K562 (cell line): Measurements from ENCODE around the gene ELF1. TPM values are rescaled to one million over a fixed set of nuclear protein-coding genes. Genes with fewer than 3 reads are reported as not detected.
A peak's percentile ranks its signal among the peaks of the same experiment; 100 is the strongest.

ENCODE experiments used
- CHD2 ChIP-seq: IDR thresholded peaks from 2 replicates; pipeline ENCODE4 v1.6.1; 2011; ENCODE audit warnings: low read depth, low read length
- E2F3 ChIP-seq: fragments of 250-450 bp; sonication (Bioruptor Pico); IDR thresholded peaks from 2 replicates; pipeline ENCODE4 v1.4.0; 2020; ENCODE audit warnings: mild to moderate bottlenecking
- EGR1 ChIP-seq: fragments of 450-650 bp; conservative IDR thresholded peaks from 2 replicates; pipeline ENCODE4 v1.6.1; 2017; ENCODE audit warnings: mild to moderate bottlenecking
- EP300 ChIP-seq: IDR thresholded peaks from 2 replicates; pipeline ENCODE4 v1.6.1; 2012; ENCODE audit warnings: low read length, improper control_type of control experiment
- FOSL1 ChIP-seq: fragments of 200-800 bp; sonication (Bioruptor generic); conservative IDR thresholded peaks from 2 replicates; pipeline ENCODE4 v1.6.1; 2016; ENCODE audit warnings: missing genetic modification characterization, missing compliant biosample characterization
- GTF3C2 ChIP-seq: IDR thresholded peaks from 3 replicates; pipeline ENCODE4 v1.6.1; 2011; ENCODE audit warnings: borderline replicate concordance, mild to moderate bottlenecking, moderate library complexity; ENCODE audit not compliant: insufficient read length; ENCODE audit errors: extremely low read depth
- HMBOX1 ChIP-seq: sonication (generic); IDR thresholded peaks from 2 replicates; pipeline ENCODE4 v1.6.1; 2016
- MAFG ChIP-seq: fragments of 450-650 bp; conservative IDR thresholded peaks from 2 replicates; pipeline ENCODE4 v1.6.1; 2016; ENCODE audit warnings: missing genetic modification characterization, missing compliant biosample characterization
- NFRKB ChIP-seq: fragments of 450-650 bp; IDR thresholded peaks from 2 replicates; pipeline ENCODE4 v1.6.1; 2016; ENCODE audit warnings: low read depth
- OTX1 ChIP-seq: fragments of 450-650 bp; formaldehyde crosslinking; IDR thresholded peaks from 2 replicates; pipeline ENCODE4 v1.4.0; 2022; ENCODE audit warnings: mild to moderate bottlenecking
- RUNX1 ChIP-seq: sonication (generic); IDR thresholded peaks from 2 replicates; pipeline ENCODE4 v1.6.1; 2016; ENCODE audit warnings: antibody characterized with exemption, low read depth
- SIRT6 ChIP-seq: IDR thresholded peaks from one replicate; pipeline ENCODE4 v1.6.1; 2012; ENCODE audit warnings: low read depth, mild to moderate bottlenecking, control low read depth, inconsistent platforms, low read length, moderate library complexity
- TAF15 ChIP-seq: fragments of 200-400 bp; formaldehyde crosslinking; IDR thresholded peaks from 2 replicates; pipeline ENCODE4 v1.6.1; 2017; ENCODE audit warnings: mild to moderate bottlenecking, low read depth, low read length, moderate library complexity
- TCF15 ChIP-seq: fragments of 250-450 bp; sonication (Bioruptor Pico); IDR thresholded peaks from 2 replicates; pipeline ENCODE4 v1.8.0; 2022; ENCODE audit warnings: moderate library complexity, mild to moderate bottlenecking, inconsistent platforms
- ZC3H8 ChIP-seq: fragments of 450-650 bp; IDR thresholded peaks from 2 replicates; pipeline ENCODE4 v1.6.1; 2017
- ZNF165 ChIP-seq: fragments of 250-450 bp; sonication (Bioruptor Pico); IDR thresholded peaks from 2 replicates; pipeline ENCODE4 v1.4.0; 2020; ENCODE audit warnings: borderline replicate concordance
- ZNF232 ChIP-seq: sonication (generic); formaldehyde crosslinking; IDR thresholded peaks from 2 replicates; pipeline ENCODE4 v1.8.0; 2022; ENCODE audit warnings: mild to moderate bottlenecking, missing genetic modification reagents
- ZNF512 ChIP-seq: IDR thresholded peaks from 2 replicates; pipeline ENCODE4 v1.6.1; 2016; ENCODE audit warnings: missing genetic modification characterization, missing compliant biosample characterization
- ZNF778 ChIP-seq: fragments of 450-650 bp; formaldehyde crosslinking; IDR thresholded peaks from 2 replicates; pipeline ENCODE4 v1.4.0; 2020; ENCODE audit warnings: mild to moderate bottlenecking, moderate library complexity
- ZSCAN32 ChIP-seq: fragments of 450-650 bp; formaldehyde crosslinking; IDR thresholded peaks from 2 replicates; pipeline ENCODE4 v1.4.0; 2020; ENCODE audit warnings: mild to moderate bottlenecking, moderate library complexity
- polyA plus RNA-seq, 8 experiments: library from polyadenylated mRNA; depleted of rRNA in 4 of 8; stranded (reverse) in 5 of 8; unstranded in 3 of 8; fragments of >200 nt; fragmentation: Nextera tagmentation in 2 of 8; fragmentation: Illumina TruSeq in 1 of 8; extraction: Ambion mirVana in 2 of 8; extraction: Trizol in 1 of 8; gene quantifications; 2 replicates each; pipeline versions ENCODE4 v1.2.1 to v1.2.3, GENCODE V29; 2011 to 2014; ENCODE audit warnings: inconsistent platforms in 1 of 8, missing spikeins in 1 of 8
- total RNA-seq, 7 experiments: library from RNA; depleted of rRNA in 6 of 7; stranded (reverse); fragments of >200 nt in 6 of 7; fragmentation: Illumina TruSeq in 2 of 7; extraction: Trizol in 2 of 7; gene quantifications; 2 replicates each; pipeline versions ENCODE4 v1.2.1 to v1.2.3, GENCODE V29; 2011 to 2021; ENCODE audit warnings: low replicate concordance in 1 of 7

The ELF1 gene
- total and polyA plus RNA-seq, 9 of the 15 experiments (the other 6 are each of a cell fraction or from before 2014, with no cell fraction given): 24.7 to 54.4 (median 33.4) TPM

GRCh38 chr13:41019011-41019487 is at the start of gene ELF1 (continued):
- no peak for TF ChIP-seq ZSCAN32 (CRISPR knock-in tag)
- TF ChIP-seq CHD2: no peak
- peak; percentile 96 for TF ChIP-seq NFRKB
- no peak for TF ChIP-seq MAFG (tag)
- TF ChIP-seq OTX1 (CRISPR knock-in tag): no peak
- TF ChIP-seq FOSL1 (tag): peak; percentile 93
- no peak for TF ChIP-seq TCF15 (CRISPR knock-in tag)
- TF ChIP-seq GTF3C2: no peak
- TF ChIP-seq RUNX1: no peak
- no peak for TF ChIP-seq TAF15
- no peak for TF ChIP-seq E2F3 (CRISPR knock-in tag)
- TF ChIP-seq ZNF512 (tag): no peak
- no peak for TF ChIP-seq ZNF232 (CRISPR knock-in tag)
- TF ChIP-seq EP300: peak; percentile 33; the same call in 1 of the 2 replicates
- no peak for TF ChIP-seq EGR1
- TF ChIP-seq ZC3H8: no peak
- TF ChIP-seq ZNF778 (CRISPR knock-in tag): no peak
- TF ChIP-seq ZNF165 (CRISPR knock-in tag): no peak
- no peak for TF ChIP-seq HMBOX1
- no peak for TF ChIP-seq SIRT6
- TF ChIP-seq, all 486 proteins: peak for 80
